ENCODE data around the gene JMY.

The JMY gene

DNA sequence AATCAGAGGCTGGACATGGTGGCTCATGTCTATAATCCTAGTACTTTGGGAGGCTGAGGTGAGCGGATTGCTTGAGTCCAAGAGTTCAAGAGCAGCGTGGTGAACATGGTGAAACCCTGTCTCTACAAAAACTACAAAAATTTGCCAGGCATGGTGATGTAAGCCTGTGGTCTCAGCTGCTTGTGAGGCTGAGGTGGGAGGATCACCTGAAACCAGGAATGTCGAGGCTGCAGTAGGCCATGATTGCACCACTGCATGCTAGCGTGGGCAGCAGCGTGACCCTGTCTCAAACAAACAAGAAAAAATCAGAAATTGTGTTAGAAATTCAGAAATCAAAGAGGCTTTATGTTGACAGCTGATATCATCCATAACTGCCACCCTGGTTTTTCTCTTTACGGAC, 21.4 kb downstream of the JMY start:
- TF ChIP-seq Cebpa-rat (IDR thresholded peaks at IDR 0.05): no peak
- Histone ChIP-seq H3K4me3 (no peak overlapping the region), H3K27me3 (no peaks in the 10 kb centered on the region), H4K20me1 (peaks cover 56% of the 10 kb centered on the region; the same call in 1 of the 2 replicates), H3K27ac (no peak overlapping the region), H3K9me3 (peaks cover 44% of the 10 kb centered on the region), H3K4me2 (no peak overlapping the region), H3K9ac (no peak overlapping the region), H3K36me3 (peaks cover 41% of the 10 kb centered on the region), H3K4me1 (peaks cover 19% of the 10 kb centered on the region)

DNA sequence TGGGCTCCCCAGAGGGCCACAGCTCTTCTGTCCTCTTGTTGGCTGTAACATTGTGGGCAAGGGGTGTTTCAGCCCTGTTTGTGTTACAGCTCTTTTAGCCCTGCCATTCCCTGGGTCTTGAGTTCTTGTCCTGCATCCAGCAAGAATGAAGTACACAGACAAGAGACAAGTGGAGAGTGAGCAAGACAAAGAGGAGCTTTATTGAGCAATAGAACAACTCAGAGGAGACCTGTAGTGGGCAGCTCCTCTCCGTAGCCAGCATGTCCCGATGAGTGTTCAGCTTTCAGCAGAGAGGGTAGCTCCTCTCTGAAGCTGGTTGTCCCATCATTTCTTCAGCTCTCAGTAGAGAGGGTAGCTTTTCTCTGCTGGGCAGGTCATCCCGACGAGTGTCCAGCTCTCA, 22.9 kb downstream of the JMY start:
- H3K9ac ChIP-seq: no peak overlapping the region
- H3K27ac ChIP-seq: no peak overlapping the region
- TF ChIP-seq Cebpa-rat (IDR thresholded peaks at IDR 0.05): no peak
- H4K20me1 ChIP-seq: peaks cover 70% of the 10 kb centered on the region; the same call in 1 of the 2 replicates
- no peaks in the 10 kb centered on the region for H3K27me3 ChIP-seq
- H3K4me3 ChIP-seq: no peak overlapping the region
- H3K36me3 ChIP-seq: peaks cover 35% of the 10 kb centered on the region
- peaks cover 25% of the 10 kb centered on the region for H3K4me1 ChIP-seq
- peaks cover 31% of the 10 kb centered on the region for H3K9me3 ChIP-seq
- no peak overlapping the region for H3K4me2 ChIP-seq

DNA sequence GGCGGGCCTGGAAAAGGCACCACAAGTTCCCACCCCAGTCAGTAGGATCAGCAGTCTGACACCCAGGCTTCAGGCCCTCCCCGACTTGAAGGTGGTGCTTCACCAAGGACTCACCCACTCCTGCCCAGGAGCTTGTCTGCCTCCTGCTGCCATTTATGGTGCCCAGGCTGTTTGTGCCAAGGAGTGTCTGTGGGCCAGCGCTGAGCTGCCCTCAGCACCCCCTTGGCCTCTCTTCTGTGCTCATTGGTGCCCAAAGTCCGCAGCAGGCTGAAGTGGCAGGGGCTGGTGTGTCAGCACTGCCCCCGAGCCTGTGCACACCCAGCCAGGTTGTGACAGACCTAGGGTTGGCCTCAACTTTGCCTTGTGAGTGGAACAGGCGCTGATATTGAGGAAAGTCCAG, 23.5 kb downstream of the JMY start:
- Histone ChIP-seq H3K9ac (no peak overlapping the region), H3K4me1 (peaks cover 25% of the 10 kb centered on the region), H3K4me3 (no peak overlapping the region), H4K20me1 (peaks cover 76% of the 10 kb centered on the region; the same call in 1 of the 2 replicates), H3K27ac (no peak overlapping the region), H3K9me3 (peaks cover 29% of the 10 kb centered on the region), H3K4me2 (no peak overlapping the region), H3K27me3 (no peaks in the 10 kb centered on the region), H3K36me3 (peaks cover 35% of the 10 kb centered on the region)
- no peak for TF ChIP-seq Cebpa-rat (IDR thresholded peaks at IDR 0.05)

- Histone ChIP-seq H3K27ac (no peak overlapping the region), H4K20me1 (peaks cover 80% of the 10 kb centered on the region; the same call in 1 of the 2 replicates), H3K9me3 (peaks cover 29% of the 10 kb centered on the region), H3K9ac (no peak overlapping the region), H3K27me3 (no peaks in the 10 kb centered on the region), H3K4me2 (no peak overlapping the region), H3K4me3 (no peak overlapping the region), H3K4me1 (peaks cover 25% of the 10 kb centered on the region), H3K36me3 (peaks cover 35% of the 10 kb centered on the region)
- TF ChIP-seq Cebpa-rat (IDR thresholded peaks at IDR 0.05): no peak
These were observed 23.9 kb downstream of the JMY start for GRCh38 chr5:79259810-79260209.

DNA sequence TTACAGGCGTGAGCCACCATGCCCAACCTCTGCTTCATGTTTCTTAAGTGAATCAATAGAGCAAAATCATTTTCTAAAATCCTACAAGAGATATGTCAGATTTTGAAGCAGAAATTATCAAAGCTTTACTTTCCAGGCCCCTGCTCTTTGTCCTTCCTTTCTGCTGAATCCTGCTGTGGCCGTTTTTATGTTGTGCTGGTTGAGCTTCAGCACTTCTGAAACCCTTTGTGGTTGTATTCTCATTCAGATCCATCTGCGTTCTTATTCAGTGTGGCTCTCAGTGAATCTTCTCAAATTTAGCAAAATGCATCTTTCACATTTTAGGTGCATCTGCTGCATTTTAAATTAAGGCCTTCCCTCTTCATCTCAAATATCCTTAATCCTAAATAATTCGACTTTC, 26.0 kb downstream of the JMY start:
- Histone ChIP-seq H3K9ac (no peak overlapping the region), H3K9me3 (peaks cover 22% of the 10 kb centered on the region), H3K27ac (no peak overlapping the region), H3K36me3 (peaks cover 24% of the 10 kb centered on the region), H3K4me1 (peaks cover 25% of the 10 kb centered on the region), H3K4me3 (no peak overlapping the region), H4K20me1 (peaks cover 87% of the 10 kb centered on the region; the same call in 1 of the 2 replicates), H3K4me2 (no peak overlapping the region), H3K27me3 (no peaks in the 10 kb centered on the region)
- TF ChIP-seq Cebpa-rat (IDR thresholded peaks at IDR 0.05): no peak

- TF ChIP-seq Cebpa-rat (IDR thresholded peaks at IDR 0.05): no peak
These were observed 27.4 kb downstream of the JMY start for GRCh38 chr5:79263290-79263689.

DNA sequence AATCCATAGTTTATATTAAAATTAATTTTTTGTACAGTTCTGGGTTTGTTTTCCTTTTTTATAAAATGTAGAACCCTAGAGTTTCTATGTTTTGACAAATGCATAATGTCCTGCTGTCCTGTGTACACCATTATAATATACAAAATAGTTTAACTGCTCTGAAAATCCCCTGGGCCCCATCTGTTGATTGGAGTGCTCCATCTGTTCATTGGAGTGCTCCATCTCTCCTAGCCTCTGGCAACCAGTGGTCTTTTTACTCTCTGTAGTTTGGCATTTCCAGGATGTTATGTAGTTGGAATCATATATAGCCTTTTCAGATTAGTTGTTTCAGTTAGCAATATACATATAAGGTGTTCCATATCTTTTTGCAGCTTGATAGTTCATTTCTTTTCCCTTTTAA, 31.2 kb downstream of the JMY start:
- TF ChIP-seq Cebpa-rat (IDR thresholded peaks at IDR 0.05): no peak
- no peak overlapping the region for H3K27ac ChIP-seq
- peaks cover 7% of the 10 kb centered on the region; the same call in 1 of the 2 replicates for H3K4me1 ChIP-seq
- no peaks in the 10 kb centered on the region for H3K27me3 ChIP-seq
- H3K9me3 ChIP-seq: peaks cover 13% of the 10 kb centered on the region
- H3K9ac ChIP-seq: no peak overlapping the region
- peaks cover 61% of the 10 kb centered on the region; the same call in 1 of the 2 replicates for H4K20me1 ChIP-seq
- H3K4me3 ChIP-seq: no peak overlapping the region
- no peaks in the 10 kb centered on the region; the same call in 1 of the 2 replicates for H3K36me3 ChIP-seq
- H3K4me2 ChIP-seq: no peak overlapping the region

More at GRCh38 chr5:79263290-79263689, 27.4 kb downstream of the JMY start:
- Histone ChIP-seq H3K4me1 (peaks cover 25% of the 10 kb centered on the region), H3K9me3 (peaks cover 19% of the 10 kb centered on the region), H3K4me3 (no peak overlapping the region), H3K27ac (no peak overlapping the region), H3K4me2 (no peak overlapping the region), H3K36me3 (peaks cover 19% of the 10 kb centered on the region), H4K20me1 (peaks cover 94% of the 10 kb centered on the region; the same call in 1 of the 2 replicates), H3K9ac (no peak overlapping the region), H3K27me3 (no peaks in the 10 kb centered on the region)

- H3K4me1 ChIP-seq: no peaks in the 10 kb centered on the region
These were observed 33.8 kb downstream of the JMY start for GRCh38 chr5:79269733-79270166.

GRCh38 chr5:79273341-79273740, 37.4 kb downstream of the JMY start:
- H3K9me3 ChIP-seq: peaks cover 40% of the 10 kb centered on the region
- no peaks in the 10 kb centered on the region for H3K27me3 ChIP-seq
- peaks cover 12% of the 10 kb centered on the region; the same call in 1 of the 2 replicates for H4K20me1 ChIP-seq
- peaks cover 14% of the 10 kb centered on the region for H3K4me1 ChIP-seq
- H3K27ac ChIP-seq: no peak overlapping the region
- no peak overlapping the region for H3K4me3 ChIP-seq
- H3K9ac ChIP-seq: no peak overlapping the region
- TF ChIP-seq Cebpa-rat (IDR thresholded peaks at IDR 0.05): no peak
- peaks cover 9% of the 10 kb centered on the region for H3K36me3 ChIP-seq
- H3K4me2 ChIP-seq: no peak overlapping the region

More at GRCh38 chr5:79269733-79270166, 33.8 kb downstream of the JMY start:
- Histone ChIP-seq H3K4me3 (no peak overlapping the region), H3K36me3 (no peaks in the 10 kb centered on the region), H3K4me2 (no peak overlapping the region), H4K20me1 (peaks cover 37% of the 10 kb centered on the region; the same call in 1 of the 2 replicates), H3K9ac (no peak overlapping the region), H3K9me3 (peaks cover 34% of the 10 kb centered on the region), H3K27ac (no peak overlapping the region), H3K27me3 (no peaks in the 10 kb centered on the region)
- TF ChIP-seq Cebpa-rat (IDR thresholded peaks at IDR 0.05): no peak

DNA sequence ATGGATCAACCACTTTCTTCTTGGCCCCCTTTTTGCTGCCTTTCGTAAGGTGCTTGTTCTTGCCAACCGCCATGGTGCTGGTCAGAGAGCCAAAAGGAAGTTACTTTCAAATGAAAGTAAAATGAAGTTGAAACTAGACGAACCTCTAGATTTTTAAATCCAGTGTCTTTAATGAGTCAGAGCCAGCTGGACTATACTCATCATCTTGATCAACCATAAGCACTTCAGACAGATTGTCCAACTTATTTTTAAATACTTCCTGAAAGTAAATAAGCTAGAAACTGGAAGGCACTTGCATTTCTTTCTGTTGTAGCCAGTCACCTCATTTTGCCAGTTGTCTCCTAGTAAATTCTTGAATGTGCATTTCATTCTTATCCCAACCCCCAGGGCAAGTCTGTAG, 48.9 kb downstream of the JMY start:
- H4K20me1 ChIP-seq: peaks cover 11% of the 10 kb centered on the region; the same call in 1 of the 2 replicates
- H3K4me2 ChIP-seq: no peak overlapping the region
- H3K27me3 ChIP-seq: no peaks in the 10 kb centered on the region
- peaks cover 17% of the 10 kb centered on the region; the same call in 1 of the 2 replicates for H3K36me3 ChIP-seq
- no peak overlapping the region for H3K27ac ChIP-seq
- H3K4me1 ChIP-seq: no peaks in the 10 kb centered on the region
- H3K9me3 ChIP-seq: no peaks in the 10 kb centered on the region
- H3K9ac ChIP-seq: no peak overlapping the region
- TF ChIP-seq Cebpa-rat (IDR thresholded peaks at IDR 0.05): no peak
- no peak overlapping the region for H3K4me3 ChIP-seq

Measured in BLaER1 (cell line).